ENCODE results near the gene MBTD1. TPM values are rescaled to one million over a fixed set of nuclear protein-coding genes. Genes with fewer than 3 reads are reported as not detected.

Gene MBTD1
- 16.9 and 19.1 TPM in 2 replicates for total RNA-seq

DNA sequence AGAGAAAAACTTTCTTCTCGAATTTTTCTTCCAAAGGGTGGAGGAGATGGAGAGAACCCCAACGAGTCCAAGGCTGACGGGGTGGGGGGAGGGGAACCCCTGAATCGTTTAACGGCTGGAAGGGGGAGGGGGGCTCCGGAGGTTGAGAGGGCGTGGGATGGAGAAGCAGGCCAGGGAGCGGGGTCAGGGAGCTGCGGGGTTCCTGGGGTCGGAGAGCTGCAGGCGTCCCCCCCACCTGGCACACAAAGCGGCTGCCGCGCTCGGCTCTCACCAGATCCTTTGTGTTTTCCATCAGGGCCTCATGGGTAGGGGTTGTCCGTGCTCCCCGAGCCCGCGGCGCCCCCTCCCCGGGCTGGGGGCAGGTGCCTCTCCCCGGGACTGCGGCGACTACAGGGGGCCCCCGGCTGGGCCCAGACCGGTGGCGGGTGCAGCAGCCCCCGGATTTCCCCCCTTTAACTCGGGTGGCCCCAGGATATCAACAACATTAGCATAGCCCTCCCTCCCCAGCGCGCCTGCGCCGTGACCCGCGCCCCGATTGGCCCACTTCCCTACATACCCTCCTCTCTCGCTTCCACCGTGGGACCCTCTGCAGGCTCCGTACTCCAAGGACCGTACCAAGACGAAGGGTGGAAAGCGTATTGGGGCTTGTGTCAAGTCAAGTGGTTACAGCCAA lies at the start of gene MBTD1:
Gene MBTD1, minus strand, starts transcription at position 486 of the 673 bp plus-strand sequence. CDS start 34,888 bp downstream, outside the sequence.

DNA sequence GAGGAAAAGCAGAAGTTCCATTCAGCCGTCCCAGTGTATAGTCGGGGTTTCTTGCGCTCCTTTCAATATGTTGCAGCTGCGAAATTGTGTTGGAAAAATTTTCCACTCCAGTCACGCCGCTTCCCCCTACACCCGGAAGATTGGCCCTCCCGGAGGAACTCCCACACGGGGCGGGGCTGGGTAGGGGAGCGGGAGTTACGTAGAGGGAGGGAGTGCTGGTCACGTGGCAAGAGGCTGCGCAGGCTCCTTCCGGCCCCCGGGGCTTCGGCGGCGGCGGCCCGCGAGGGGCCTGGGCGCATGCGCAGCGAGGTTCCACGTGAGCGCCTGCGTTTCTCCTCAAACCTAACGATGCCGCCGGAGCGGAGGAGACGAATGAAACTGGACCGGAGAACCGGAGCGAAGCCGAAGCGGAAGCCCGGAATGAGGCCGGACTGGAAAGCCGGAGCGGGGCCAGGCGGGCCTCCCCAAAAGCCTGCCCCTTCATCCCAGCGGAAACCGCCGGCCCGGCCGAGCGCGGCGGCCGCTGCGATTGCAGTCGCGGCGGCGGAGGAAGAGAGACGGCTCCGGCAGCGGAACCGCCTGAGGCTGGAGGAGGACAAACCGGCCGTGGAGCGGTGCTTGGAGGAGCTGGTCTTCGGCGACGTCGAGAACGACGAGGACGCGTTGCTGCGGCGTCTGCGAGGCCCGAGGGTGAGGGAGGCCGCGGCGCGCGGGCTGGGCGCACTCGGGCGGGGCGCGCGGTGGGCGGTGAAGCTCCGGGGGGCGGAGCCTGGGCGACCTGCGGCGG lies 581 bp upstream of the MBTD1 start, which contains the start of gene UTP18:
Gene UTP18, plus strand, starts transcription at position 310 of the 787 bp plus-strand sequence. Its CDS starts 39 bp downstream, at position 349.

DNA sequence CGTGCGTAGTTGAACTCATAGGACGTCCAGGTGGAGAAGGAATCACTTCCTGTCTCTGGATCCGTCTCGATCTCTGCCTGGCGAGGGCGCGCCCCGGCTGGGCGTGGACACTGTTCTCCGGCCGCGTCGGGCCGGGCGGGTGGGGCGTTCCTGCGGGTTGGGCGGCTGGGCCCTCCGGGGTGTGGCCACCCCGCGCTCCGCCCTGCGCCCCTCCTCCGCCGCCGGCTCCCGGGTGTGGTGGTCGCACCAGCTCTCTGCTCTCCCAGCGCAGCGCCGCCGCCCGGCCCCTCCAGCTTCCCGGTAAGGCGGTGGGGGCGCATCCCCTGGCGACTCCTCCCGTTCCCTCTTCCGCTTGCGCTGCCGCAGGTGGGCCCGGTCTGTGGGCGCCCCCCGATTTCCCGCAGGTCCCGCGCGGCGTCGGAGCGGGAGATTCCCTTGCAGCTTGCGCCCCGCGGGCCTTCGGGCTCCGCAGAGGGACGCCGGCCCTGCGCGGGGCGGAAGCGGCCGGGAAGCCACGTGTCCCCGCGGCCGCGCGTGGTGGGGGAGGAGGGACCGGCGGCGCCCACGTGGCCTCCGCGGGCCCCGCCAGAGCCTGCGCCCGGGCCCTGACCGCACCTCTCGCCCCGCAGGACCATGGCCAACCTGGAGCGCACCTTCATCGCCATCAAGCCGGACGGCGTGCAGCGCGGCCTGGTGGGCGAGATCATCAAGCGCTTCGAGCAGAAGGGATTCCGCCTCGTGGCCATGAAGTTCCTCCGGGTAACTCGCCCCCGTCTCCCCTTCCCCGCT lies 93.5 kb downstream of the MBTD1 start, which contains the start of gene NME2:
Gene NME2, plus strand, starts transcription at position 214 of the 789 bp plus-strand sequence. Its CDS starts 420 bp downstream, at position 634.

DNA sequence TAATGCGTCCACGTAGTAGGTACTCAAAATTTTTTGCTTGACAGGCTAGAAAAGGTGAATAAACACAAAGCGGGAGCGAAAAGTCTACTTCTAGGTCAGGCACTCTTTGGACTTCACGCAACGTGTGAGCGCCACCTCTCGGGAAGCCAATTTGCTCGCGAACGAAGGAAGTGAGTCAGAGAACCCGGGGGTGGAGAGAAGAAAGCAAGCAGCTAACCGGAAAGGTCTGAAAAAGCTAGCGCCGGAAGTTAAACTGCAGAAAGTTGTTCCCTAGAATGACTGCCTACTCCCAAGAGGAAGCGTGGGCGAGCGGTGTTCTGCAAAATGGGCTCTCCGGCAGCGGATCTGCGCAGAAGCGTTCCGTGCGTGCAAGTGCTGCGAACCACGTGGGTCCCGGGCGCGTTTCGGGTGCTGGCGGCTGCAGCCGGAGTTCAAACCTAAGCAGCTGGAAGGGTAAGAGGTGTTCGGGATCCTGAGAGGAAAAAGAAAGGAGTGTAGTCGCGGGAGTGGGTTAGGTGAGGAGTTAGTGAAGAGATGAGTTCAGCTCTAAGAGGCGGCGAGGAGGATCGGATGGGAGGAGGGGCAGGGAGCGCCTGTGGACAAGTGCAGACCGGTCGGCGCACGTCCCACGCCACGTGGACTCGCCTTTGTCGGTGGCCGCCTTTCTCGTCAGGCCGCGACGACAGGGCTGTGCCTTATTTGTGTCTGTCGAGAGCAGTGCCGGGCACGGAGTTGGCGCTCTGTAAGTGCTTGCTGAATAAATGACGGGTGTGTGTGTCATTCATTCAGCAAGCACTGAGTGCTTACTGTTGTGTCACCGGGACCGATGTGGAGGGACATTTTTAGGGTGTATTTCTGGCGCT lies 106.4 kb downstream of the MBTD1 start, which contains the start of gene NME1:
Gene NME1, plus strand, starts transcription at position 350 of the 863 bp plus-strand sequence. CDS start 2,096 bp downstream, outside the sequence.

Other genes starting within 250 kb of the MBTD1 start
- gene SPAG9, start 139.2 kb downstream of the MBTD1 start, total RNA-seq: 93.6 and 108 TPM in 2 replicates
- gene NME1, start 106.5 kb downstream of the MBTD1 start, total RNA-seq: 165 and 178 TPM in 2 replicates
- 331 and 374 TPM in 2 replicates for gene NME2, start 93.6 kb downstream of the MBTD1 start, total RNA-seq
- gene UTP18, start 497 bp upstream of the MBTD1 start, total RNA-seq: 55.7 and 68.5 TPM in 2 replicates